ENCODE data around the gene LRIT2.

DNA sequence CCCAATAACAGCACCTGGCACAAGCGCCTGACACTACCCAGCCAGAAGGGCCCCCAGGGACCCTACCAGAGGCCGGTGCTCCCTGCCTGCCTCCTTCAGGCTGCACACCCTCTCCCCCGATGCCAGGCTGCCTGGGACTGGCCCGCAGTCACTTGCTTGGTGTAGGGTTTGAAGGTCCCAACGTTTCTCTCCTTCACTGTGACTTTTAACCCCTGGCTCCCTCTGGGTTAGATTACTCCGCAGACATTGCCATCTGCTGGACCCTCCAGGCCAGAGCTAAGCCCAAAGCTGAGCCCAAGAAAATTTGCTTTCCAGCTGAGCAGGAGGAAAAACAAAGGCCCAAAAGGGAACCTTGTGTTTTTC, 24.1 kb downstream of the LRIT2 start:
- TF ChIP-seq POLR2AphosphoS5 (IDR thresholded peaks at IDR 0.05; ENCODE audit: control insufficient read depth, insufficient read depth, low read depth, low read length): no peak
- TF ChIP-seq SIN3A (IDR thresholded peaks at IDR 0.05; ENCODE audit: borderline replicate concordance in 2 of 2, control insufficient read depth in 1 of 2, low read depth in 2 of 2, low read length in 2 of 2): no peak
- TF ChIP-seq, protein P1, sequence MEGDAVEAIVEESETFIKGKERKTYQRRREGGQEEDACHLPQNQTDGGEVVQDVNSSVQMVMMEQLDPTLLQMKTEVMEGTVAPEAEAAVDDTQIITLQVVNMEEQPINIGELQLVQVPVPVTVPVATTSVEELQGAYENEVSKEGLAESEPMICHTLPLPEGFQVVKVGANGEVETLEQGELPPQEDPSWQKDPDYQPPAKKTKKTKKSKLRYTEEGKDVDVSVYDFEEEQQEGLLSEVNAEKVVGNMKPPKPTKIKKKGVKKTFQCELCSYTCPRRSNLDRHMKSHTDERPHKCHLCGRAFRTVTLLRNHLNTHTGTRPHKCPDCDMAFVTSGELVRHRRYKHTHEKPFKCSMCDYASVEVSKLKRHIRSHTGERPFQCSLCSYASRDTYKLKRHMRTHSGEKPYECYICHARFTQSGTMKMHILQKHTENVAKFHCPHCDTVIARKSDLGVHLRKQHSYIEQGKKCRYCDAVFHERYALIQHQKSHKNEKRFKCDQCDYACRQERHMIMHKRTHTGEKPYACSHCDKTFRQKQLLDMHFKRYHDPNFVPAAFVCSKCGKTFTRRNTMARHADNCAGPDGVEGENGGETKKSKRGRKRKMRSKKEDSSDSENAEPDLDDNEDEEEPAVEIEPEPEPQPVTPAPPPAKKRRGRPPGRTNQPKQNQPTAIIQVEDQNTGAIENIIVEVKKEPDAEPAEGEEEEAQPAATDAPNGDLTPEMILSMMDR (IDR thresholded peaks at IDR 0.05 in 2 of 3, conservative IDR thresholded peaks at IDR 0.05 in 1 of 3; ENCODE audit: insufficient read depth in 2 of 3, low read depth in 1 of 3, low read length in 3 of 3): peak; percentile 44 to 47 (median 44); a peak in 4 of 6 replicates
- TF ChIP-seq, protein P2, sequence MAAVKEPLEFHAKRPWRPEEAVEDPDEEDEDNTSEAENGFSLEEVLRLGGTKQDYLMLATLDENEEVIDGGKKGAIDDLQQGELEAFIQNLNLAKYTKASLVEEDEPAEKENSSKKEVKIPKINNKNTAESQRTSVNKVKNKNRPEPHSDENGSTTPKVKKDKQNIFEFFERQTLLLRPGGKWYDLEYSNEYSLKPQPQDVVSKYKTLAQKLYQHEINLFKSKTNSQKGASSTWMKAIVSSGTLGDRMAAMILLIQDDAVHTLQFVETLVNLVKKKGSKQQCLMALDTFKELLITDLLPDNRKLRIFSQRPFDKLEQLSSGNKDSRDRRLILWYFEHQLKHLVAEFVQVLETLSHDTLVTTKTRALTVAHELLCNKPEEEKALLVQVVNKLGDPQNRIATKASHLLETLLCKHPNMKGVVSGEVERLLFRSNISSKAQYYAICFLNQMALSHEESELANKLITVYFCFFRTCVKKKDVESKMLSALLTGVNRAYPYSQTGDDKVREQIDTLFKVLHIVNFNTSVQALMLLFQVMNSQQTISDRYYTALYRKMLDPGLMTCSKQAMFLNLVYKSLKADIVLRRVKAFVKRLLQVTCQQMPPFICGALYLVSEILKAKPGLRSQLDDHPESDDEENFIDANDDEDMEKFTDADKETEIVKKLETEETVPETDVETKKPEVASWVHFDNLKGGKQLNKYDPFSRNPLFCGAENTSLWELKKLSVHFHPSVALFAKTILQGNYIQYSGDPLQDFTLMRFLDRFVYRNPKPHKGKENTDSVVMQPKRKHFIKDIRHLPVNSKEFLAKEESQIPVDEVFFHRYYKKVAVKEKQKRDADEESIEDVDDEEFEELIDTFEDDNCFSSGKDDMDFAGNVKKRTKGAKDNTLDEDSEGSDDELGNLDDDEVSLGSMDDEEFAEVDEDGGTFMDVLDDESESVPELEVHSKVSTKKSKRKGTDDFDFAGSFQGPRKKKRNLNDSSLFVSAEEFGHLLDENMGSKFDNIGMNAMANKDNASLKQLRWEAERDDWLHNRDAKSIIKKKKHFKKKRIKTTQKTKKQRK (IDR thresholded peaks at IDR 0.05; ENCODE audit: borderline replicate concordance, low read depth, low read length): no peak
- no peak for TF ChIP-seq RCOR1 (IDR thresholded peaks at IDR 0.05; ENCODE audit: borderline replicate concordance in 1 of 2, low read depth in 2 of 2, low read length in 2 of 2)
- TF ChIP-seq EGR1 (conservative IDR thresholded peaks at IDR 0.05): no peak
- TF ChIP-seq L3MBTL2 (IDR thresholded peaks at IDR 0.05): peak; percentile 45; the same call in 1 of the 2 replicates
- no peak for TF ChIP-seq GTF2F1 (IDR thresholded peaks at IDR 0.05; ENCODE audit: low read depth, low read length)
- no peak for TF ChIP-seq KAT2B (IDR thresholded peaks at IDR 0.05; ENCODE audit: low read depth, low read length)
- TF ChIP-seq, protein P3, sequence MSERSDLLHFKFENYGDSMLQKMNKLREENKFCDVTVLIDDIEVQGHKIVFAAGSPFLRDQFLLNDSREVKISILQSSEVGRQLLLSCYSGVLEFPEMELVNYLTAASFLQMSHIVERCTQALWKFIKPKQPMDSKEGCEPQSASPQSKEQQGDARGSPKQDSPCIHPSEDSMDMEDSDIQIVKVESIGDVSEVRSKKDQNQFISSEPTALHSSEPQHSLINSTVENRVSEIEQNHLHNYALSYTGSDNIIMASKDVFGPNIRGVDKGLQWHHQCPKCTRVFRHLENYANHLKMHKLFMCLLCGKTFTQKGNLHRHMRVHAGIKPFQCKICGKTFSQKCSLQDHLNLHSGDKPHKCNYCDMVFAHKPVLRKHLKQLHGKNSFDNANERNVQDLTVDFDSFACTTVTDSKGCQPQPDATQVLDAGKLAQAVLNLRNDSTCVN (CRISPR knock-in tag; IDR thresholded peaks at IDR 0.05): no peak
- TF ChIP-seq SP2 (IDR thresholded peaks at IDR 0.05; ENCODE audit: extremely low read depth, low read depth, low read length, poor library complexity, severe bottlenecking): no peak
- TF ChIP-seq FOXM1 (IDR thresholded peaks at IDR 0.05; ENCODE audit: low read depth): no peak
- no peak for TF ChIP-seq FOXM1 (CRISPR knock-in tag; IDR thresholded peaks at IDR 0.05; ENCODE audit: low read depth)
- no peak for TF ChIP-seq TCF7L2 (IDR thresholded peaks at IDR 0.05; ENCODE audit: low read depth, low read length)
- TF ChIP-seq POU5F1 (IDR thresholded peaks at IDR 0.05; ENCODE audit: borderline replicate concordance, low read depth, low read length, partially characterized antibody): no peak

Data from K562 (cell line).